G401 (cell line): ENCODE data around the gene CENPH. TPM values are rescaled to one million over a fixed set of nuclear protein-coding genes. Genes with fewer than 3 reads are reported as not detected.
"Not testable (repeated sequence)": the region's sequence is repeated elsewhere in the genome, so short reads cannot be mapped to it uniquely, and the experiment has no call there.

Experiments
- DNase-seq: peaks from one replicate; pipeline ENCODE4 v3.0.0-alpha.2; 2015; ENCODE audit warnings: low spot score
- in situ Hi-C: cut with HindIII; loops from 2 replicates; pipeline ENCODE4 v1.10.0; 2016; ENCODE audit warnings: low sequenced_read_pairs, mixed read lengths
- total RNA-seq: library from RNA; depleted of rRNA; stranded (reverse); fragments of >200 nt; shearing (Covaris generic); gene quantifications from 2 replicates; pipeline ENCODE4 v1.2.3, GENCODE V29; 2014

The CENPH gene
- total RNA-seq, 1 experiment from 2014 or later = 73.4 TPM

- DNase-seq = no peak
- in situ Hi-C loops = no loop called here
Observed at GRCh38 chr5:69202497-69202896, 13.1 kb downstream of the CENPH start.

- in situ Hi-C loops = no loop called here
- no peak for DNase-seq
Observed at GRCh38 chr5:69206528-69207190, 17.3 kb downstream of the CENPH start.

GRCh38 chr5:69209602-69210001, 20.2 kb downstream of the CENPH start:
- DNase-seq = no peak
- in situ Hi-C loops = no loop called here

- in situ Hi-C loops = no loop called here
- no peak for DNase-seq
Observed at GRCh38 chr5:69211200-69211599, 21.8 kb downstream of the CENPH start.

- in situ Hi-C loops = no loop called here
- DNase-seq = no peak
Observed at GRCh38 chr5:69212022-69212421, 22.6 kb downstream of the CENPH start.

- DNase-seq = no peak
- in situ Hi-C loops = no loop called here
Observed at GRCh38 chr5:69213513-69214215, 24.3 kb downstream of the CENPH start.

- in situ Hi-C loops = no loop called here
Observed at GRCh38 chr5:69217151-69217511, 27.7 kb downstream of the CENPH start.

GRCh38 chr5:69217548-69218526, 28.5 kb downstream of the CENPH start:
- in situ Hi-C loops = no loop called here
- DNase-seq = peak; percentile 95

More at GRCh38 chr5:69217151-69217511, 27.7 kb downstream of the CENPH start:
- DNase-seq = no peak

- in situ Hi-C loops = no loop called here
- DNase-seq = no peak
Observed at GRCh38 chr5:69219939-69220338, 30.6 kb downstream of the CENPH start.

- in situ Hi-C loops, DNase-seq: not testable (repeated sequence)
Observed at GRCh38 chr5:69220371-69220770, 31.0 kb downstream of the CENPH start.

- in situ Hi-C loops, DNase-seq: not testable (repeated sequence)
Observed at GRCh38 chr5:69220833-69221232, 31.4 kb downstream of the CENPH start.

- no peak for DNase-seq
- in situ Hi-C loops = no loop called here
Observed at GRCh38 chr5:69224520-69224919, 35.1 kb downstream of the CENPH start.

- DNase-seq = no peak
Observed at GRCh38 chr5:69225860-69226259, 36.5 kb downstream of the CENPH start.

GRCh38 chr5:69230181-69230580, 40.8 kb downstream of the CENPH start:
- in situ Hi-C loops = no loop called here

More at GRCh38 chr5:69225860-69226259, 36.5 kb downstream of the CENPH start:
- in situ Hi-C loops = no loop called here

GRCh38 chr5:69231281-69231680, 41.9 kb downstream of the CENPH start:
- DNase-seq = no peak
- in situ Hi-C loops = no loop called here

More at GRCh38 chr5:69230181-69230580, 40.8 kb downstream of the CENPH start:
- no peak for DNase-seq

GRCh38 chr5:69231851-69232250, 42.5 kb downstream of the CENPH start:
- DNase-seq = no peak
- in situ Hi-C loops = no loop called here

GRCh38 chr5:69234457-69235268, 45.3 kb downstream of the CENPH start, which contains the start of gene CDK7:
Gene CDK7, plus strand, starts transcription at chr5:69234886. Its CDS starts 90 bp downstream, at chr5:69234976.
- peak; percentile 95 for DNase-seq
- in situ Hi-C loops = no loop called here

- in situ Hi-C loops, DNase-seq: not testable (repeated sequence)
Observed at GRCh38 chr5:69236733-69237132, 47.4 kb downstream of the CENPH start.

- in situ Hi-C loops = no loop called here
- no peak for DNase-seq
Observed at GRCh38 chr5:69237877-69238276, 48.5 kb downstream of the CENPH start.
